Measurements from ENCODE around the gene KIF6.

- TF ChIP-seq GATA2 (IDR thresholded peaks at IDR 0.05; ENCODE audit: low read depth, low read length) (no peak), GATA3 (IDR thresholded peaks at IDR 0.05; ENCODE audit: low read depth, low read length) (no peak)
These were observed 402.8 kb downstream of the KIF6 start, which contains the start of gene KCNK16 for GRCh38 chr6:39322306-39322850.

All from SH-SY5Y (cell line).